ENCODE results near the gene IGF1. TPM values are rescaled to one million over a fixed set of nuclear protein-coding genes. Genes with fewer than 3 reads are reported as not detected.
A peak's percentile ranks its signal among the peaks of the same experiment; 100 is the strongest.

The IGF1 gene
- polyA plus RNA-seq, 1 donor = 21.8 TPM

- DNase-seq = no peak
These were observed 16.2 kb upstream of the IGF1 start for GRCh38 chr12:102496591-102496990.

- DNase-seq = no peak
These were observed 6.9 kb upstream of the IGF1 start for GRCh38 chr12:102487226-102487625.

GRCh38 chr12:102486153-102486552, 5.8 kb upstream of the IGF1 start:
- DNase-seq = no peak

GRCh38 chr12:102484428-102484958, 4.1 kb upstream of the IGF1 start:
- DNase-seq = peak; percentile 53

GRCh38 chr12:102484017-102484416, 3.7 kb upstream of the IGF1 start:
- DNase-seq = no peak

- no peak for DNase-seq
These were observed 3.1 kb upstream of the IGF1 start for GRCh38 chr12:102483466-102483865.

- DNase-seq = no peak
These were observed 1.5 kb upstream of the IGF1 start for GRCh38 chr12:102481705-102482425.

GRCh38 chr12:102479939-102480338, 424 bp downstream of the IGF1 start:
- peak; percentile 45 for DNase-seq

GRCh38 chr12:102479099-102479885, 1.1 kb downstream of the IGF1 start:
- DNase-seq = peak; percentile 73

GRCh38 chr12:102478405-102479098, 1.8 kb downstream of the IGF1 start:
- no peak for DNase-seq

- no peak for DNase-seq
These were observed 5.0 kb downstream of the IGF1 start for GRCh38 chr12:102475355-102475754.

- no peak for DNase-seq
These were observed 5.8 kb downstream of the IGF1 start for GRCh38 chr12:102474438-102475064.

- no peak for DNase-seq
These were observed 7.9 kb downstream of the IGF1 start for GRCh38 chr12:102472496-102472895.

GRCh38 chr12:102471556-102471955, 8.8 kb downstream of the IGF1 start:
- no peak for DNase-seq

- DNase-seq = no peak
These were observed 9.4 kb downstream of the IGF1 start for GRCh38 chr12:102470945-102471344.

GRCh38 chr12:102468261-102468915, 12.0 kb downstream of the IGF1 start:
- no peak for DNase-seq

GRCh38 chr12:102465762-102466560, 14.4 kb downstream of the IGF1 start:
- DNase-seq = no peak

GRCh38 chr12:102463659-102464249, 16.6 kb downstream of the IGF1 start:
- DNase-seq = no peak

GRCh38 chr12:102462795-102463465, 17.4 kb downstream of the IGF1 start:
- DNase-seq = peak; percentile 63

GRCh38 chr12:102462386-102462785, 18.0 kb downstream of the IGF1 start:
- no peak for DNase-seq

Measured in hindlimb muscle (tissue), 1 donor.